SK-MEL-5 (cell line): ENCODE data around the gene ONECUT2. TPM values are rescaled to one million over a fixed set of nuclear protein-coding genes. Genes with fewer than 3 reads are reported as not detected.
A peak's percentile ranks its signal among the peaks of the same experiment; 100 is the strongest.

Source experiments
- DNase-seq: peaks from one replicate; pipeline ENCODE4 v3.0.0-alpha.2; 2016; ENCODE audit warnings: low read depth, low spot score
- in situ Hi-C: cut with HindIII; loops from 2 replicates; pipeline ENCODE4 v1.10.0; 2016; ENCODE audit warnings: low sequenced_read_pairs, high pct_unique_total_duplicates, low pct_unique_long_range_greater_than_20kb
- total RNA-seq: library from RNA; depleted of rRNA; stranded (reverse); fragments of >200 nt; shearing (Covaris generic); gene quantifications from 2 replicates; pipeline ENCODE4 v1.2.3, GENCODE V29; 2014

ONECUT2 gene
- total RNA-seq, 1 experiment from 2014 or later: 1.8 TPM

GRCh38 chr18:57439985-57440330 is 4.8 kb downstream of the ONECUT2 start:
- in situ Hi-C loops: no loop called here
- no peak for DNase-seq

GRCh38 chr18:57440331-57441070 is 5.3 kb downstream of the ONECUT2 start:
- in situ Hi-C loops: no loop called here
- DNase-seq: no peak

- DNase-seq: no peak
- in situ Hi-C loops: no loop called here
Measured at GRCh38 chr18:57441071-57441794, 6.1 kb downstream of the ONECUT2 start.

GRCh38 chr18:57443247-57443646 is 8.1 kb downstream of the ONECUT2 start:
- in situ Hi-C loops: no loop called here
- DNase-seq: no peak

- in situ Hi-C loops: no loop called here
- no peak for DNase-seq
Measured at GRCh38 chr18:57443702-57444101, 8.5 kb downstream of the ONECUT2 start.

- no peak for DNase-seq
- in situ Hi-C loops: no loop called here
Measured at GRCh38 chr18:57444301-57444759, 9.2 kb downstream of the ONECUT2 start.

GRCh38 chr18:57445488-57446319 is 10.5 kb downstream of the ONECUT2 start:
- no peak for DNase-seq

GRCh38 chr18:57446322-57446721 is 11.1 kb downstream of the ONECUT2 start:
- DNase-seq: peak; percentile 43
- in situ Hi-C loops: no loop called here

More at GRCh38 chr18:57445488-57446319, 10.5 kb downstream of the ONECUT2 start:
- in situ Hi-C loops: no loop called here

GRCh38 chr18:57447154-57447621 is 12.0 kb downstream of the ONECUT2 start:
- in situ Hi-C loops: no loop called here
- DNase-seq: peak; percentile 8

- in situ Hi-C loops: no loop called here
Measured at GRCh38 chr18:57455576-57456129, 20.5 kb downstream of the ONECUT2 start.

GRCh38 chr18:57461652-57462269 is 26.6 kb downstream of the ONECUT2 start:
- in situ Hi-C loops: no loop called here
- DNase-seq: no peak

More at GRCh38 chr18:57455576-57456129, 20.5 kb downstream of the ONECUT2 start:
- no peak for DNase-seq

GRCh38 chr18:57466307-57466706 is 31.1 kb downstream of the ONECUT2 start:
- in situ Hi-C loops: no loop called here
- DNase-seq: no peak

GRCh38 chr18:57466745-57467409 is 31.7 kb downstream of the ONECUT2 start:
- DNase-seq: peak; percentile 1

GRCh38 chr18:57469884-57470283 is 34.7 kb downstream of the ONECUT2 start:
- DNase-seq: no peak
- in situ Hi-C loops: no loop called here

More at GRCh38 chr18:57466745-57467409, 31.7 kb downstream of the ONECUT2 start:
- in situ Hi-C loops: no loop called here

- no peak for DNase-seq
- in situ Hi-C loops: no loop called here
Measured at GRCh38 chr18:57475408-57475807, 40.2 kb downstream of the ONECUT2 start.

GRCh38 chr18:57475903-57476302 is 40.7 kb downstream of the ONECUT2 start:
- DNase-seq: no peak
- in situ Hi-C loops: no loop called here

- in situ Hi-C loops: no loop called here
Measured at GRCh38 chr18:57480733-57481132, 45.6 kb downstream of the ONECUT2 start.

More at GRCh38 chr18:57480733-57481132, 45.6 kb downstream of the ONECUT2 start:
- DNase-seq: no peak
